OCI-LY7 (cell line): ENCODE data around the gene KRTAP4-1. TPM values are rescaled to one million over a fixed set of nuclear protein-coding genes. Genes with fewer than 3 reads are reported as not detected.

Source experiments
- BruUV-seq: library from RNA; stranded (reverse); fragments of 400-500 nt; replicated peaks from 2 replicates; lab custom pipeline; 2021; lab: Mats Ljungman, UMichigan
- CTCF ChIA-PET: fragments of 300-600 bp; sonication (Branson Sonifier 250); formaldehyde crosslinking; loops from one replicate; lab custom pipeline; 2022; ENCODE audit warnings: antibody characterized with exemption; ENCODE audit not compliant: unreplicated experiment; lab: Charles Lee
- POLR2A ChIA-PET: fragments of 300-600 bp; sonication (Branson Sonifier 250); formaldehyde crosslinking; loops from one replicate; lab custom pipeline; 2022; ENCODE audit warnings: antibody characterized with exemption; lab: Charles Lee
- DNase-seq: peaks from one replicate; pipeline ENCODE4 v3.0.0-alpha.2; 2015; ENCODE audit warnings: low spot score
- H2AFZ ChIP-seq: fragments of 200-600 bp; sonication (generic), shearing (Covaris generic); 2 replicates; pipeline ENCODE4 v1.6.1; 2014; ENCODE audit warnings: mild to moderate bottlenecking, antibody characterized with exemption, low read length, moderate library complexity
- H3K27ac ChIP-seq: fragments of 200-600 bp; sonication (generic); 2 replicates; pipeline ENCODE4 v1.5.1; 2014; ENCODE audit warnings: mixed run types, low read depth, mild to moderate bottlenecking, moderate library complexity, low read length, inconsistent platforms; ENCODE audit not compliant: poor library complexity, severe bottlenecking
- H3K36me3 ChIP-seq: fragments of 200-600 bp; sonication (generic); 2 replicates; pipeline ENCODE4 v1.6.1; 2014; ENCODE audit warnings: mild to moderate bottlenecking, antibody characterized with exemption, low read length, moderate library complexity, mixed read lengths; ENCODE audit not compliant: insufficient read depth
- H3K4me1 ChIP-seq: fragments of 200-600 bp; sonication (generic); 2 replicates; pipeline ENCODE4 v1.5.1; 2014; ENCODE audit warnings: mild to moderate bottlenecking, low read length; ENCODE audit not compliant: insufficient read depth, poor library complexity, severe bottlenecking
- H3K4me2 ChIP-seq: fragments of 200-600 bp; sonication (generic); 2 replicates; pipeline ENCODE4 v1.6.1; 2014; ENCODE audit warnings: mild to moderate bottlenecking, low read length
- H3K4me3 ChIP-seq: fragments of 200-600 bp; sonication (generic); 2 replicates; pipeline ENCODE4 v1.5.1; 2014; ENCODE audit warnings: mild to moderate bottlenecking, low read depth, low read length; ENCODE audit not compliant: poor library complexity, severe bottlenecking
- H3K79me2 ChIP-seq: fragments of 200-600 bp; sonication (generic); 2 replicates; pipeline ENCODE4 v1.6.1; 2016; ENCODE audit warnings: low read depth, mild to moderate bottlenecking, low read length, moderate library complexity, mixed read lengths; ENCODE audit not compliant: insufficient read depth
- H3K9me2 ChIP-seq: fragments of 200-600 bp; sonication (generic); 2 replicates; pipeline ENCODE4 v1.6.1; 2016; ENCODE audit warnings: mild to moderate bottlenecking, low read length, mixed read lengths; ENCODE audit not compliant: insufficient read depth
- H3K9me3 ChIP-seq: fragments of 200-600 bp; sonication (generic); 2 replicates; pipeline ENCODE4 v1.6.1; 2014; ENCODE audit warnings: mild to moderate bottlenecking, mixed run types, low read length, mixed read lengths
- H4K20me1 ChIP-seq: fragments of 200-600 bp; sonication (generic); 2 replicates; pipeline ENCODE4 v1.6.1; 2014; ENCODE audit warnings: mild to moderate bottlenecking, antibody characterized with exemption, low read length, moderate library complexity, mixed read lengths; ENCODE audit not compliant: insufficient read depth
- CTCF ChIP-seq: fragments of 200-600 bp; sonication (generic); conservative IDR thresholded peaks from 2 replicates; pipeline ENCODE4 v1.5.1; 2014; ENCODE audit warnings: mild to moderate bottlenecking, antibody characterized with exemption, low read length, moderate library complexity, mixed read lengths
- EZH2phosphoT487 ChIP-seq: fragments of 200-600 bp; sonication (generic); IDR thresholded peaks from 2 replicates; pipeline ENCODE4 v1.6.1; 2018; ENCODE audit warnings: low read depth, borderline replicate concordance, mild to moderate bottlenecking, mixed run types, antibody characterized with exemption, low read length, moderate library complexity, mixed read lengths
- intact Hi-C: fragments of 100-400 bp; cut with micrococcal nuclease; formaldehyde crosslinking; loops from one replicate; pipeline ENCODE4 v1.10.0; 2022; ENCODE audit not compliant: unreplicated experiment
- total RNA-seq, 2 experiments: library from RNA; depleted of rRNA in 1 of 2; stranded (reverse); fragments of >200 nt in 1 of 2; shearing (Covaris generic) in 1 of 2; gene quantifications; 2 replicates each; pipeline ENCODE4 v1.2.3, GENCODE V29; 2014 to 2022

Gene KRTAP4-1
- total RNA-seq, 2 experiments from 2014 or later, result not detected

- no peak overlapping the region for H3K4me3 ChIP-seq
- no peak for TF ChIP-seq EZH2phosphoT487
- TF ChIP-seq CTCF, result no peak
- H3K9me3 ChIP-seq, result no peaks in the 10 kb centered on the region
- DNase-seq, result no peak
- no peak overlapping the region for H3K27ac ChIP-seq
- no peaks in the 10 kb centered on the region for H3K9me2 ChIP-seq
- H2AFZ ChIP-seq, result no peak overlapping the region
- no peaks in the 10 kb centered on the region for H3K4me1 ChIP-seq
- BruUV-seq, result no TSS peak
- intact Hi-C loops, result no loop called here
- POLR2A ChIA-PET, result no interaction called here
- H3K79me2 ChIP-seq, result no peaks in the 10 kb centered on the region
- no peak overlapping the region for H3K4me2 ChIP-seq
- CTCF ChIA-PET, result no interaction called here
- H3K36me3 ChIP-seq, result no peaks in the 10 kb centered on the region
- no peaks in the 10 kb centered on the region for H4K20me1 ChIP-seq
Observed at GRCh38 chr17:41211845-41212466, 27.2 kb upstream of the KRTAP4-1 start.

GRCh38 chr17:41199421-41200078 lies 14.8 kb upstream of the KRTAP4-1 start:
- intact Hi-C loops, result no loop called here
- POLR2A ChIA-PET, result no interaction called here
- no TSS peak for BruUV-seq
- Histone ChIP-seq H3K4me2 (no peak overlapping the region), H2AFZ (no peak overlapping the region), H3K9me3 (no peaks in the 10 kb centered on the region), H3K4me1 (no peaks in the 10 kb centered on the region), H3K4me3 (no peak overlapping the region), H3K79me2 (no peaks in the 10 kb centered on the region), H3K9me2 (no peaks in the 10 kb centered on the region), H4K20me1 (no peaks in the 10 kb centered on the region), H3K27ac (no peak overlapping the region), H3K36me3 (no peaks in the 10 kb centered on the region)
- DNase-seq, result no peak
- TF ChIP-seq EZH2phosphoT487 (no peak), CTCF (no peak)
- CTCF ChIA-PET, result no interaction called here

- Histone ChIP-seq H3K4me1 (no peaks in the 10 kb centered on the region), H3K4me2 (no peak overlapping the region), H3K4me3 (no peak overlapping the region), H3K9me2 (no peaks in the 10 kb centered on the region), H3K36me3 (no peaks in the 10 kb centered on the region), H3K79me2 (no peaks in the 10 kb centered on the region), H3K27ac (no peak overlapping the region), H4K20me1 (no peaks in the 10 kb centered on the region), H3K9me3 (no peaks in the 10 kb centered on the region), H2AFZ (no peak overlapping the region)
- no peak for DNase-seq
- TF ChIP-seq CTCF, result no peak
- no peak for TF ChIP-seq EZH2phosphoT487
- ChIA-PET CTCF (no interaction called here), POLR2A (no interaction called here)
- intact Hi-C loops, result no loop called here
- BruUV-seq, result no TSS peak
Observed at GRCh38 chr17:41196068-41196467, 11.4 kb upstream of the KRTAP4-1 start.
